ENCODE measurements around the gene PARP12.

PARP12 gene

DNA sequence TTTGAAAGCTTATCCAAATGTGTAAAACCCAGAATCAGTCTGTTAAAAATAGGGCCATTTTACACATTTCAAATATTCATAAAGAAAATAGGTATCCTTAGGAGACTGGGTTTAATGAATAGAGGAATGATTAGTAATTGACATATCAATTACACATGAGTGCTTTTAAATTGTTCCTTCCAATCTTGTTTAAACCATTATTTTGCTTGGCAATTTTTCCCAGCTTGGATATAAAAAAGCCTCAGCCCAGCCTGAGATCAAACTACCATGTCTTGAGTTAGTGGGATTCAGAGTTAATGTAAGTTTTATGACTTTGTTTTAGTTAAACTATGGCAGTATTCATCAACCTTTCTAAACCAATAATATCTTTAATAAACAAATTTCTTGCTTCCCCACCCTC, 28.3 kb downstream of the PARP12 start:
- DNase-seq: no peak

DNA sequence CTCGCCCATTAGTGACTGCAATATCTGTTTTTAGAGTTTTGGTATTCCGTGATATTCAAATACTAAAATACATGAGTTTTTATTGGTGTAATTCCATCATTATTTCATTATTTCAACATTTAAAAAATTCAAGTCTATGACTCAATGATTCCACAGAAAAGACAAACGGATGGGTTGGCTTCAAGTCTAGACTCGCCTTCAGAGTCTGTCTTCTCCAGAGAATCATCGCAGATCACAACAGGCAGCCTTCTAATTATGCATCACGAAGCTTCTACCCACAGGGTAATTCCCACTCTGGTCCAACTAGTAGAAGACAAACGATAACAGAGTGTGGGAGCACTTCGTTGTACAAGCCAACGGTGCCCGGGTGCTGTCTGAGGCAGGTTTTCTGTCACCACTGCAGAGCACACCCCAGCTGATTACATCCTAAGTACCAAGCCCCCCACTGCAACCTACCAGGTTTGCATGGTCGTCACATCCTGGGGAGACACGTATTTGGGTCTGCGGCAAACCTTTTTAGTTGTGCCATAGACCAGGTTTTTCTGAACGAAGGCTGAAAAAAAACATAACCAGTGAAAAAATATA, 28.9 kb downstream of the PARP12 start:
- DNase-seq: no peak

DNA sequence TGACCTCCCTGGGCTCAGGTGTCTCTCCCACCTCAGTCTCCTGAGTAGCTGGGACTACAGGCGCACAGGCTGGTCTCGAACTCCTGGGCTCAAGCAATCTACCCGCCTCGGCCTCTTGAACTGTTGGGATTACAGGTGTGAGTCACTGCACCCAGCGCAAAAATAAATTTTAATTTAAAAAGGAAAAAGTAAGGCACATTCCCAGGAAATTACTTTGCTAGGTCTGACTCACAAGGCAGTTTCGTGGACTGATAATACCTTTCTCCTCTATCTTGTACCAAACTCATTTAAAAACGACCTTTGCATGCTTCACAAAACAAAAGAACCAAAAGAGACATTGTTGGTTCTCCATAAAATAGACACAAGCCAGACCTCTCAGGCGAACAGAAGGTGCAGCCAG, 29.7 kb downstream of the PARP12 start:
- DNase-seq: no peak

DNA sequence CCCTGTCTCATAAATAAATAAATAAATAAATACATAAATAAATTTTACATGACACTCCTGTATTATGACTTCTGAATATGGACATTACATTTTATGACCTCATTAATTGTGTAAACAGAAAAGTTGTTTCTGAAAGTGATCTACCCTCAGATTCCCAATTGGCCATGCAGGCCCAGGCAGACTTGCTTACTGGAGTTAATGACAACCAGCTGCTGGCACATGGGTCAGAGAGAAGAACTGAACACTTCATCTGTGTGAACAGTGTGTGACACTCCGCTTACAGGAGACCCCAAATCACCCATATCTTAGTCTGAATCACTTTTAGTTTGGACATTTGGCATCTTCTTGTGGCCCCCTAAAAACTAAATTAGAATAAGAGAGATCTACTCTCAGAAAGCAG, 31.4 kb downstream of the PARP12 start:
- DNase-seq: no peak

DNA sequence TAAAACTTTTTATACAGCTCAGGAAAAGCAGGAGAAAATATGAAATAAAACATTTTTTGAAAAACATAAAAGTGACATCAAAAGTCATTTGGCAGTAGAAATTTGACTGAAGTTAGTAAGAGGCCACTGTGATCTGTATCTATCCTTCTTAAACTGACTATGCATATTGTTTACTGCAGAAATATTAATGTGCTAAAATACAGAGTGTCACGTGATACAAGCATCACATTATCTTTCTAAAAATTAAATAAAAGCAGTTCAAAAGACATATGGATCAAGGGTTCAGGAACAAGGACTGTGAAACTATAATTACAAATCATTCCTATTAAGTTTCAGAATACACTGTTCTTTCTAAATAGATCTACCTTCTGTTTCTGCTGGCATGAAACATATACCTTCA, 33.7 kb downstream of the PARP12 start:
- DNase-seq: no peak

DNA sequence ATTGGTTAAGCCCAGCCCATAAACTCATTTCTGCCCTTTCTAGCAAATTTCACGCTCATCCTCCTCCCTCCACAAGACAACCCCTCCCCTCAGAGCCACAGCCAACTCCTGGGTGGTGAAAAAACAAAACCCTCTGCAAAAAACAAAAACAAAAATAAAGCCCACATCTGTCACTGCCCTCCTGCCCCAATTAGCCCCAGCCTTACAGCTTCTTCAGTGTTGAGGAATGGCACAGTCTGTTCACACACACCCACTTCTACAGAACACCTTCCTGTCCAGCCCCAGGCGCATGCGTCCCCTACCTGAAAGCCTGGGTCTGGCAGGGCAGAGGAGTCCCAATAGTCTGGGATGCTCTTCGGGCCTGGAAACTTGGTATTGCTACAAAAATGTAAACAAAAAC, 34.4 kb downstream of the PARP12 start:
- no peak for DNase-seq

DNA sequence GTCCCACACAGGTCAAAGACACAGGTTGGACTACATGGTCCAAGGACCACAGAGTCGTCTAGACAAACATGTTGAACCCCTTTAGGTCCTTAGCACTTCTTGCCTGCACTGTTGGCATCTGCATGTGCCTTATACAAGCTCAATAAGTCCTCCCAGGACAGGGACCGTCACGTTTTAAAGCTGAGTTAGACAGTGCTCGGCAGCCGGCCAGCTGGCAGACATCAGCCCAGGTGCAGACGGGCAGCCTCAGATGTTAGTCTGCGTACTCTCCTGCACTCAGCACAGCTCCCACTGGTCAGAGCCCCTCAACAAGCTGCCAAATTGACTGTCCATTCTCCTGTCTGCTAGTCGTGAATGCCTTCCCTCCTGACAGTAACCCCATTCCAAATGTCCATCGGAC, 34.9 kb downstream of the PARP12 start:
- DNase-seq: no peak

DNA sequence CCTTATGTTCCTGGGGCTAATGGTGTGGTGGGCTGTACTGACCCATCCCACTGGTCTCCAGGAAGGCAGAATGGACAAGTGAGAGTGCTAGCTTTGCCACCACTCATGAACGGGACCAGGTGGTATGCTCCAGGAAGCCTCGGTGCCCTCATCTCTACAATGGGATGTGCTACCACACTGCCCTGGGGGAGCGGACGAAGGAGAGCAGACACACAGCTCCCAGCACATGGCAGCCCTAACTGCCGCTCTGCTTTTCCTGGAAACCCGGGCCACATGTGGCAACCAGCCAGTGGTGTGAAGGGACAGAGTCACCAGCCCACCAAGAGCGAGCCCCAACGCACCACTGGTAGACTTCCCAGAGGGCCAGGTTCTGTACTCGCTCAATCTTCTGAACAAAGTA, 35.8 kb downstream of the PARP12 start:
- no peak for DNase-seq

DNA sequence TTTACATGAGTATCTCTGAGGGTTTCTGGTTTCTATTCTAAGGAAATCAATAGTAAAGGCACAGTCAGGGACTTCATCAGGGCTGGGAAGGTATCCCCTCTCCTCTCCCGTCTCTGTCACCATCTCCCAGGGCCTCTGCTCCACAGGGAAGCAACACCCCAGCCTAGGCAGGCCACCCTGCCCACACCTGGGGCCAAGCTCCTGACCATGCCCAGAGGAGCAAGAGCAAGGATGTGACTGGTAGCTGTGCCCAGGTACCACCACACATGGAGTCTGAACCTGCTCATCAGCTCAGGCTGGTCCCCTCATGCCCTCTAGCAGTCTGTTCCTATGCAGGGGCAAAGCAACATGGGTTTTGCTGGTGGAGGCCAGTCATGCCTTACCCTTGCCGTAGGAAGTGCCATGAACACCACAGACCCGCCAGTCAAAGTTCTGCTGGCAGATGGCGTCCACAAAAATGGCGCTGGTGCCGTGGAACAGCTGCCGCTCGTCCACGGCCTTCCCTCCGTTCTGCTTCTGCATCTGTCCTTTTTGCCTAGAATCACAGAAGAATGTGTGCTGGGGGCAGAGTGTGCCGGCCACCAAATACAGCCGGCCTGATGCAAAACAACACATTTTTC, 36.8 kb downstream of the PARP12 start:
- DNase-seq: no peak

DNA sequence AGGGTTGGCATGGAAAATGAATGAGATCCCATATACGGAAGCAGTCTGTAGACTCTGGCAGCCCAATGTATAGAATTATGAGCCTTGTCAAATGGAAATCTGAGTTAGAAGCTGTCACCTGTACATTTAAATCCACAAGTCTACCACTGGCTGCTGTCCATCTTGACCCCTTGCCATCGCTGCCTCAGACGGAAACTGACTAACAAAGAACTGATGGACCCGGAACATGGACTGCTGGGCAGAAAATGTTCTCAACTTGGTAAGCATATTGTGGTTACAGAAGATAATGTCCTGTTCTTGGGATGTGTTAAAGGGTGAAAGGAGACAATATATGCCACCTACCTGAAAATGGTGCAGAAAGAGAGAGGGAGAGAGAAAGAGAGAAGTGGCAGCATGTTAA, 37.5 kb downstream of the PARP12 start:
- DNase-seq: no peak

DNA sequence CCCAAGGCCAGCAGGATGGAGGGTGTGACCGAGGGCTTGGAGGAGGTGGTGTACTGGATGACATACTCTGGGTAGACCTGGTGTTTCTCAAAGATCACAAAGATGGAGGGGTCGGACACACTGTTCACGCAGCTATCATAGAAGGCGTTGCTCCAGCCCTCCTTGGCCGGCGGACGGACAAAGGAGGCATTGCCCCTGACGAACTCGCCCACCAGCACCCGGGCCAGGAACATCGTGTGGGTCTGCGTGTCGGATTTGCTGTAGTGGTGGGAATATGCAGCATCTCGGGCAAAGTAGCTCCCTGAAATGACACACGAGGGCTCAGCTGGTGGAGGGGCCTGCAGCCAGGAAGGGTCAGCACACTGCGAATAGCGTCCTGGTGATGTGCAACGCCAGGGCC, 38.2 kb downstream of the PARP12 start:
- DNase-seq: no peak

DNA sequence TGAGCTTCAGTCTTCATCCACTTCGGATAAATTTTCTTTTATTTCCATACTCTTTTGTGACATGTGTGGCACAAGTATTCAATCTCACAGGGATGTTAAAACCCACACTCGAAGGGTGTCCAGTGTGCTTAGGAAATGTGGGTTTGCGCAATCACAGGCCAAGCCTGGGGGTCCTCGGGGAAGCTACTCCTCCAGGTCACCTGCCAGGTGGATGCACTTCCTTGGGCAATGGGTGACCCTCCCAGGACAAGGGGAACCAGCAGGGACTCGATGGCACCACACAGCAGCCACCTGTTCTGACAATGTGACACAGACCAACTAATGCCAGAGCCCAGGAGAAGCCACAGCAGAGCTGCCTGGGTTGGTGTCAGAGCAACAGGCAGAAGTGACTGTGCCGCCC, 39.0 kb downstream of the PARP12 start:
- DNase-seq: no peak

DNA sequence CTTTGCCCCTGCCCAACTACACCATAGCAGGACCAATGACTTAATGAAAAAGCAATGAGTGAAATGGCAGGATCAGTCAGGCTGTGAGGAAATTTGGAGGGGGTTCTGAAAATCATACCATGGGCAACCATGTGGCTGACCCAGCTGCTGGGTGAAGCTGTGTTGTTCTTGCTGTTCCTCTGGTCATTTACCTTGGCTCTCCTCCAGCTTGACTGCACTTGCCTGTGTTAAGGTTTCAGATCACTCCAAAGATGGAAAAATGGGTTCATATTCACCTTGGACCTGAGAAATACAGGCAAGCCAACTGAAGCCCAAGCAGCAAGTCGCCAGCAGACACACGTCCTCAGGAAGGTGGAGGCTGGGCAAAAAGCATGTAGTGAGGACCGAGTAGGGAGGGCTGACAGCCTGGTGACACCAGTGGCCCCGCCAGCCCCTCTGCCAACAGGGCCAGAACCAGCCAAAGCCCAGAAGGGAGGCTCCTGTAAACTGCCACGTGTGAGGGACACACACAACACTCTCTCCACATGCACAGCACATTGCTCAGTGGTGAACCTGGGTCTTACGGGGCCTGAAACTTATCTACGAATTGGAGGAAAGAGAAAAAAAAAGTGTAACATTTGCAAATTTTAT, 40.1 kb downstream of the PARP12 start:
- no peak for DNase-seq

DNA sequence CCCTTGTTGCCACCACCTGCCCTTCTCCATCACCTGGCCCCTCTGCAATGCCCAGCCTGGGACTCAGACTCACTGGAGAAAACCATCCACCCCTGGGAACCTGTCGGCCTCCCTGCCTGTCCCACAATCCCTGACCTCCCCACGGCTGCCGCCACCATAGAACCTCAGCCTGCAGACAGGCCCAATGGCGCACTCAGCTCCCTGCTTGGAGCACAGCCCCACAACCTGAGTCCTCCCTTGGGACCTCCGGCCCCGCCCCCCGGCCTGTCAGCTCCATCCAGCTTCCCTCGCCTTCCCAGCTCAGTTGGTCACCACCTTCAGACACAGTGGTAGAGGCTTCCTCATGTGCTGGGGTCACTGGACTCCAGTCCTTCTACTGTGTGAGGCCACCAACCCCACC, 41.1 kb downstream of the PARP12 start:
- DNase-seq: no peak

DNA sequence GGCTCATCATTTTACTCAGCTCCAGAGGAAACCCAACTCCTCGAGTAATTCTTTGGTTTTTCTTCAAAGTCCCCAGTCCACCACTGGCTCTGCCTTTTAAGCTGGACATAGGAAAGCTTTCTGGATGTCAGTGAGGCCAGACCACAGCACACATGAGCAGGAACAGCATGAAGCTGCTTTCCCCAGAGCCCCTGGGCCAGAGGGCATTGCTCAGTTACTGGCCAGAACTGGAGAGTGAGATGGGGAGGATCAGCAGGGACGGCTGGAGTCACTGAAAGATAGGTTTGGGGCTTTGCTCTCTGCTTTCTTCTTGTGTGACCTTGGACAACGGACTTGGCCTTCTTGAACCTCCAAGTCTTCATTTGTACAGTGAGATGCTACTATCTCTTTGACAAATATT, 43.1 kb downstream of the PARP12 start:
- DNase-seq: no peak

DNA sequence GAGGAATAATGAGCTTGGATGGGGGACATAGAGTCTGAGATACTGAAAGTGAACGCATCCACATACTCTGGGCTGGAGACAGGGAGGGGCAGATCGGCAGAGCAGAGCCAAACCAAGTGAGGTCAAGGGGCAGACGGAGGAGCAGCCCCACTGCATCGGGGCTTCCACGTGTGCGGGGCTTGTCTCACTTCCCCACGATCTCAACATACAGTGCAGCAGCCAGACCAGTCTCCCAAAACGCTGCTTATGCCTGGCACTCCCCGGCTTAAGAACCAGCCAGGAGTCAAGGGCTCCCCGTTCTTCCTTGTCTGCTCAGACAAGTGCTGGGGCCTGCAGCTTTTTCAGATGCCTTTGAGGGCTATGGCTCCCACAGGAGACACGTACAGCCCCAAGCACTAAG, 43.6 kb downstream of the PARP12 start:
- no peak for DNase-seq

DNA sequence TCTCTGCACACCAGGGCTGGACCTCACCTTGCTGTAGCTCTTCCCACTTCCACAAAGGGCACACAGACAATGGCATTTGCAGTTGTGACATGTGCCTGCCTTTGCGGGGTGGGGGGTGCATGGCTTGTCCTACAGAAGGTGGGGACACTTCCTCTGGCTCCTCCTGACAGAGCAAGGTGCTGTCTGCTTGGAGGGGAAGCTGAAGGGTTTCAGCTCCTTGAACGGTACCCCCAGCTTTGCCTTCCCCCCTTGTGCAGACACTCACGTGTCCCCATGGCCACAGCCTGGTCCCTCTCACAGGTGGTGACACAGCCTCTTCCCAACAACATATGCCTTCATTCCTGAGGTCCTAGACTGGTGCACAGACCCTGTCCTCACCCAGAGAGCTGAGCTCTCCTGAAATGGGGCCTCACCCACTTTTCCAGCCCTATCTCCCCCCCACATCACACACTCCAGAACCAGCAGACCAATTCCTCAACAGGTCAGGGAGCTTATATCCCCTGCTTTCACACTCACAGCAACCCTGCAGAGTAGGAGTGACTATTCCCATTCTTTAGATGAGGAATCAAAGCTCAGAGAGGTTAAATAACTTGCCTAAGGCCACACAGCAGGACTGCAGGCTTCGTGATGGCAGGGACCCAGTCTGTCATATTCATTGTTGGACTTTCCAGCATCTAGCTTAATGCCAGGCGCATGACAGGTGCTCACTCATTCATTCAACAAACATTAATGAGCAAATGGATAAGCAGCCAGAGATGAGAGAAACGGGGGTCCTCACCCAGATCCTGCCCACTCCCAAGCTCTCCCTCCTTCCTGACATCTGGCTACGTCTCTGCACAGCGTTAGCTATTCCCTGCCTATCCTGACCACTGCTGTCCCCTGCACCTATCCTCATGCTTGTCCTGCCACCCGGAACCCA, 44.4 kb downstream of the PARP12 start:
- DNase-seq: no peak

DNA sequence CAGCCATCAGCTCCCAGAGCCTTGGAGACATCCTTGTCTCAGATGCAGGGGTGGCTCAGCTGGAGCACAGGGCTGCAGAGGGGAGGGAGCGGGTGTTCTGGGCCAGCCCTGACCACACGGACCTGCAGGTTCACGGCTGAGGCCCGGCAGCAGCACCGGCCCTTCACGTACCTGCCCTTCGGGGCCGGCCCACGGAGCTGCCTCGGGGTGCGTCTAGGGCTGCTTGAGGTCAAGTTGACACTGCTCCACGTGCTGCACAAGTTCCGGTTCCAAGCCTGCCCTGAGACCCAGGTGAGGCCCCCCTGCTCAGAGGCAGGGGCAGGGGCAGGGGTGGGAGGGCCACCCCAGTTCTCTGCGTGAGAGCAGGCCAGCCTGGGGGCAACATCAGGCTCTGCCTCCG, 45.2 kb downstream of the PARP12 start:
- DNase-seq: no peak

DNA sequence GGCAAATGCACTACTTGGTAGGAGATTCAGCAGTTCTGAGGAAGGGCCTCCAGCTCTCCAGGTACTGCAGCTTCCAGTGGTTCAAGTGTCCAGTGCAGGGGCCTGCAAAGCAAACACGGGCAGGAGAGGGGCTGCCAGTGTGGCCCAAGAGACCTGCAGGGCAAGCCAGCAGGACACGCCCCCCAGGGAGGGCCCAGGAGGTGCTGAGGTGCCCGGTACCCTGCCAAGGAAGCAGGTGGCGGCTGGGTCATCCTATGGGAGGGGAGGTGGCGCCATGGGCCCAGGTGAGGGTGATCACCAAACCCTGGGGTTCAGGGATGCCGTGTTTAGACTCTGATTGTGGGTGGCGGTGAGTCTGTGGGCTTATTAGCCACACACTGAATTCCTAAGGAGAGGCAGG, 45.7 kb downstream of the PARP12 start:
- DNase-seq: no peak

DNA sequence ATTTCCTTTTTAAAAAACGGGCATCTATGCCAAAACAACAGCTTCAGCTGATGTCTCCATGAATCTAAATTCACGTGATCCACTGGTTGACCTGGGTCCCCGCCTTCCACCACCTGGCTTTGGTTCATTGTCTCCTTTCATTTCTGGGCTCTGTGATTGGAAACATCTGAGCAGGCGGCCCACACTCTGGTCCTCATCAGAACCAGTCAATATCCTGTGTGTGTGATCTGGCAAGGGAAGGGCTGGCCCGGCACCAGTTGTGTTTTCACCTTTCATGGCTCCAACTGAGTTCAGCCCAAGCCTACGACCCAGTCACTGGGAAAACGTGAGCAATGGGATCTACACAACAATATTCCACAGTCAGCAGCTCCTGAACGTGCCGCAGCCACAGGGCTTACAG, 46.2 kb downstream of the PARP12 start:
- no peak for DNase-seq

DNA sequence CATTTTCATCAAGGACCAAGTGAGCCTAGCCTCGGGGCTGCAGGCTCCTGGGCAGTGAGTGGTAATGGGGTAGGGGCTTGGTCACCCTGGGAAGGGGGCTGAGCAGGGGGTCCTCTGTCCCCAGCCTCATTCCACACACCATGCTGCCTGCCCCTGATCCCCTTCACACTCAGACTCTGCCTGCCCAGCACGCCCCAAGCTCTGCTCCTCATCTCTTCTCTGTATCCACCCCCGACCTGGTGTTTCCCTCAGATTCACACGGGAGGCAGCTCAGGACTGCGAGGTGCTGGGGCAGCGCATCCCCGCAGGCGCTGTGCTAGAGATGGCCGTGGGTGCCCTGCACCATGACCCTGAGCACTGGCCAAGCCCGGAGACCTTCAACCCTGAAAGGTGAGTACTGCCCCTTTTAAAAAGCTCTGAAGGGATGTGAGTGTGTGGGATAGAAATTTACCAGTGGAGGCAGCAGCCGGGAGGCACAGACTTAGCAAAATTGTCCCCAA, 47.2 kb downstream of the PARP12 start:
- no peak for DNase-seq

DNA sequence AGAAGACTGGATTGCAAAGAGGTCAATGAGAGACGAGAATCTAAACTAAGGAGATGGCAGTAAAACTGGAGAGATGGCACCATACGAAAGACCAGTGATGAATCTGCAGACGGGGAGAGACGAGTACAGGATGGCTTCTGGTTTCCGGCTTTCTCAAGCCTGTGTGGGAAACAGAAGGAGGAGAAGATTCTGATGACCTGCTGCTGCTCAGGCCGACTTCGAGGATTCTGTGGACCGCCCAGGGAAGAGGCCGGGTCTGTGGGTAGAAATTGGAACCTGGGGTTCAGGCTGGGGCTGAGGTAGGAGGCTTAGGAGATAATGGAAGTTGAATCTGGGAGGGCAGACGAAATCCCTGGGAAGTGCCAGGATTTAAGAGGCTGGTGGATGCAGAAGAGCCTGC, 48.6 kb downstream of the PARP12 start:
- DNase-seq: no peak

DNA sequence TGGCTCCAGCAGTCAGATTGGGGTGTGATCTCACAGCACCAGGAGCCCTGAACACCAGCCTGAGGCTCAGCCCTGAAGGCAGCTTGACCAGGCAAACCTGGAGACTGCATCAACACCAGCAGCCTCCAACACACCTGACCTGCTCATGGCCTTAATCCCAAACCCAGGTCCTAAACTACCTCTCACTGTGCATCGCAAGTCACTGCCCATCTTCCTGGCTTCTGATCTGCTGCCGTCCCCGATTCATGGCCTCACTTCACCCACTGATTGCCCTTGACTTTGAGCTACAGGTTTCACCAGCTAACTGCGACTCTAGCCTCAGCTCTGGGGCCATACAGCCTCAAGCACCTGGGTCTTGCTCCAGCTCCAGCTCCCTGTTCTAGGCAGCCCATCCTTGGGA, 49.1 kb downstream of the PARP12 start:
- DNase-seq: no peak

Measured in NCI-H446 (cell line).